ENCODE measurements around the gene TAB2. TPM values are rescaled to one million over a fixed set of nuclear protein-coding genes. Genes with fewer than 3 reads are reported as not detected.

The TAB2 gene
- polyA plus RNA-seq, 4 donors: 19.7 to 46.9 (median 21.9) TPM

DNA sequence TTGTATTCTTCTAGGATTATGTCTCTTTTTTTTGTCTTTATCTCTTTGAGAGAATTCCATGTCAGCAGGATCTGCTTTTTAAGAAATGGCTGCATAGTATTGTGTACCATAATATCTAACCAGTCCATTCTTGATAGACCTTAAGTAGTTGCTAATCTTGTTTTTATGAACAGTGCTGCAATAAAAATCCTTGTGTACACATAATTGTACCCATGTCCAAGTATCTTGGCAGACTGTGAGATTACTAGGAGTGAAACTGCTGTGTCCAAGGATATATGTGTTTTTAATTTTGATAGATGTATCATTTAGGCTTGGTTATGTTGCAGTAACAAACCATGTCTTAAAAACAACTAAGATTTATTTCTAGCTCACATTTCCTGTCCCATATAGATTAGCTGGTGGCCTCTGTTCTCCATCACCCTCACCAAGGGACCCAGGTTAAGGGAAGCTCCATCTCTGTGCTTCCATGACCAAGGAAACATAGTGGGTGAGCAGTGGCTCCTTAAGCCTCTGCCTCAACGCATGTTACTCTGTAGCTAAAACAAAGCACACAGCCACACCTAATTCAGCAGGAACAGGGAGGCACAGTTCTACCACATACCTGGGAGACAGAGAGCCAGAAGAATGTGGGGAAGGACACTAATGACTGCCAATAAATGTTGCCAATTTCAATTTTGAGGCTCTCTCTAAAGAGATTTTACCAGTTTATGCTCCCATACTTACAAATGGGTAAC is 70.4 kb downstream of the TAB2 start:
- WGBS, 3 donors: 29 to 53% (median 46%) methylated on average over 1 of the region's 1 CpG
- H3K4me1 ChIP-seq (ENCODE audit: control insufficient read depth in 3 of 3, insufficient read depth in 2 of 3, low read depth in 1 of 3, low read length in 2 of 3): peaks cover 0 to 9% (median 3%) of the 10 kb centered on the region in 3 donors
- DNase-seq: peak; percentile 58 to 84
- H3K36me3 ChIP-seq (ENCODE audit: control insufficient read depth in 3 of 3, insufficient read depth in 2 of 3, low read depth in 1 of 3, low read length in 3 of 3): peaks cover 0 to 10% (median 0%) of the 10 kb centered on the region in 3 donors
- peak; percentile 15 for FAIRE-seq
- no peaks in the 10 kb centered on the region for H3K9me3 ChIP-seq (ENCODE audit: control insufficient read depth in 2 of 2, insufficient read depth in 1 of 2, low read depth in 1 of 2, low read length in 1 of 2)
- peak overlapping the region in 2 of 3 donors; percentile 52 to 70 for H3K27ac ChIP-seq (ENCODE audit: low read depth in 1 of 3, low read length in 2 of 3)
- H3K27me3 ChIP-seq (ENCODE audit: control insufficient read depth in 3 of 3, insufficient read depth in 3 of 3, low read length in 3 of 3): no peaks in the 10 kb centered on the region
- no peak overlapping the region for H3K4me3 ChIP-seq (ENCODE audit: low read depth in 1 of 3, low read length in 3 of 3)

DNA sequence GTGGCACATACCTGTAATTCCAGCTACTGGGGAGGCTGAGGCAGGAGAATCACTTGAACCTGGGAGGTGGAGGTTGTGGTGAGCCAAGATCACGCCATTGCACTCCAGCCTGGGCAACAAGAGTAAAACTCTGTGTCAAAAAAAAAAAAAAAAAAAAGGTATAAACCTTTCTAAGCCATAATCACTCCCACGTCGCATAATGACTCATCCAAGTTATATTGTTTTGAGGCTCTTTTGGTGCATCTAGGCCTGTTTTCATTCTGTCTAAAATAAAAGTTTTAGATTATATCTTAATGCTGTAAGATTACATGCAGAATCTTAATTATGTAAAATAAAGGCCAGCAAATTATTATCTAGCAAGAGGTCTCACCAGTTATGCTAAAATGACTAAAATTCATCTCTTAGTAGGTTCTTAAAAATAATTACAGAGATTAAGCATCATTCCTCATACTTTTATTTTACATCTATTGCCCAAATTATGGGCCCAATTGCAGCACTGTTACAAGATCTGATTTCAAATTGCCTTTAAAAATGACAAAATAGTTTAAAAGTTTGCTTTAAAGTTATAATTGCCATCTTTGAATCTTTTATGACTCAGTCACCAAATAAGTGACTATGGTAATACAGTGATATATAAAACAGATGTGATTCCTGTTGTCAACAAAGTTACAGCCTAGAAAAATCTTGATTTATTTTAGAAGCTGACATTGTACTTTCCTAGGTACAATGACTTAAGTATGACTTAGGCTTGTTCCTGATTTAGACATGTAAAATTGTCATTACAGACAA is 72.2 kb downstream of the TAB2 start:
- Histone ChIP-seq H3K27me3 (ENCODE audit: control insufficient read depth in 3 of 3, insufficient read depth in 3 of 3, low read length in 3 of 3) (no peaks in the 10 kb centered on the region), H3K4me3 (ENCODE audit: low read depth in 1 of 3, low read length in 3 of 3) (no peak overlapping the region), H3K27ac (ENCODE audit: low read depth in 1 of 3, low read length in 2 of 3) (no peak overlapping the region), H3K9me3 (ENCODE audit: control insufficient read depth in 2 of 2, insufficient read depth in 1 of 2, low read depth in 1 of 2, low read length in 1 of 2) (no peaks in the 10 kb centered on the region), H3K36me3 (ENCODE audit: control insufficient read depth in 3 of 3, insufficient read depth in 2 of 3, low read depth in 1 of 3, low read length in 3 of 3) (peaks cover 0 to 6% (median 0%) of the 10 kb centered on the region in 3 donors), H3K4me1 (ENCODE audit: control insufficient read depth in 3 of 3, insufficient read depth in 2 of 3, low read depth in 1 of 3, low read length in 2 of 3) (peaks cover 0 to 9% (median 3%) of the 10 kb centered on the region in 3 donors)
- FAIRE-seq (peak; percentile 15), DNase-seq (no peak)
- WGBS, 3 donors: 70 to 89% (median 87%) methylated on average over 3 of the region's 3 CpGs

DNA sequence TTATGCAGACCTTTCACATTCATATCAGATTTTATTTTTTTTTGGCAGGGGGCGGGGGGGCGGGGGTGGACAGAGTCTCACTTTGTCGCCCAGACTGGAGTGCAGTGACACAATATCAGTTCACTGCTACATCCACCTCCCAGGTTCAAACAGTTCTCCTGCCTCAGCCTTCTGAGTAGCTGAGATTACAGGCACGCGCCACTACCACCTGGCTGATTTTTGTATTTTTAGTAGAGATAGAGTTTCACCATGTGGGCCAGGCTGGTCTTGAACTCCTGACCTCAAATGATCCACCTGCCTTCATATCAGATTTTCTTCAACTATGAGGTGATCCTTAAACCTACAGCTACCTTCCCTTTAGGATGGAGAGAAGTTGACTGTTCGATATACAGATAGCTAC is 74.6 kb downstream of the TAB2 start:
- no peak for FAIRE-seq
- H3K27ac ChIP-seq (ENCODE audit: low read depth in 1 of 3, low read length in 2 of 3): no peak overlapping the region
- 93 to 97% (median 97%) methylated on average over 6 of the region's 6 CpGs for WGBS, 3 donors

DNA sequence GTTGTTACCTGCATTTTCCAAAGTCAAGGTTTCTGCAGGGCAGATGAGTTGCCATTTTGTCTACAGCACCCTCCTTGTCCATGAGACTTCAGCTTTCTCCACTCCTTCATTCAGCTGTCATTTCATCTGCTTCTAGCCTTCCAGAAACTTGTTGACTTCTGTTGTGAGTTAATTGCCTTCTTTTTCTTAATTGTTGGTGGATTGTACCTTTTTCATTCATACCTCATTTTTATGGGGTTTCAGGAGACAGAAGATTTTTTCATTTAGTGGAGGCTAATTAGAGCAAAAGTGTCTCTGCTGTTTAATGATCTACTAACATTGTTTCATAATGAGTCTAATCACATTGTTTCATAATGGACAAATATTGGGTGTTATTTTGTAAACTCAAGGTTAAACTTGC is 75.0 kb downstream of the TAB2 start:
- FAIRE-seq (no peak), DNase-seq (no peak)
- Histone ChIP-seq H3K36me3 (ENCODE audit: control insufficient read depth in 3 of 3, insufficient read depth in 2 of 3, low read depth in 1 of 3, low read length in 3 of 3) (peaks cover 0 to 4% (median 0%) of the 10 kb centered on the region in 3 donors), H3K27me3 (ENCODE audit: control insufficient read depth in 3 of 3, insufficient read depth in 3 of 3, low read length in 3 of 3) (no peaks in the 10 kb centered on the region), H3K4me3 (ENCODE audit: low read depth in 1 of 3, low read length in 3 of 3) (no peak overlapping the region), H3K27ac (ENCODE audit: low read depth in 1 of 3, low read length in 2 of 3) (no peak overlapping the region), H3K9me3 (ENCODE audit: control insufficient read depth in 2 of 2, insufficient read depth in 1 of 2, low read depth in 1 of 2, low read length in 1 of 2) (no peaks in the 10 kb centered on the region), H3K4me1 (ENCODE audit: control insufficient read depth in 3 of 3, insufficient read depth in 2 of 3, low read depth in 1 of 3, low read length in 2 of 3) (peaks cover 0 to 5% (median 3%) of the 10 kb centered on the region in 3 donors)

More for the DNA sequence above, 74.6 kb downstream of the TAB2 start:
- no peak for DNase-seq
- Histone ChIP-seq H3K27me3 (ENCODE audit: control insufficient read depth in 3 of 3, insufficient read depth in 3 of 3, low read length in 3 of 3) (no peaks in the 10 kb centered on the region), H3K36me3 (ENCODE audit: control insufficient read depth in 3 of 3, insufficient read depth in 2 of 3, low read depth in 1 of 3, low read length in 3 of 3) (peaks cover 0 to 4% (median 0%) of the 10 kb centered on the region in 3 donors), H3K4me1 (ENCODE audit: control insufficient read depth in 3 of 3, insufficient read depth in 2 of 3, low read depth in 1 of 3, low read length in 2 of 3) (peaks cover 0 to 9% (median 3%) of the 10 kb centered on the region in 3 donors), H3K4me3 (ENCODE audit: low read depth in 1 of 3, low read length in 3 of 3) (no peak overlapping the region), H3K9me3 (ENCODE audit: control insufficient read depth in 2 of 2, insufficient read depth in 1 of 2, low read depth in 1 of 2, low read length in 1 of 2) (no peaks in the 10 kb centered on the region)

DNA sequence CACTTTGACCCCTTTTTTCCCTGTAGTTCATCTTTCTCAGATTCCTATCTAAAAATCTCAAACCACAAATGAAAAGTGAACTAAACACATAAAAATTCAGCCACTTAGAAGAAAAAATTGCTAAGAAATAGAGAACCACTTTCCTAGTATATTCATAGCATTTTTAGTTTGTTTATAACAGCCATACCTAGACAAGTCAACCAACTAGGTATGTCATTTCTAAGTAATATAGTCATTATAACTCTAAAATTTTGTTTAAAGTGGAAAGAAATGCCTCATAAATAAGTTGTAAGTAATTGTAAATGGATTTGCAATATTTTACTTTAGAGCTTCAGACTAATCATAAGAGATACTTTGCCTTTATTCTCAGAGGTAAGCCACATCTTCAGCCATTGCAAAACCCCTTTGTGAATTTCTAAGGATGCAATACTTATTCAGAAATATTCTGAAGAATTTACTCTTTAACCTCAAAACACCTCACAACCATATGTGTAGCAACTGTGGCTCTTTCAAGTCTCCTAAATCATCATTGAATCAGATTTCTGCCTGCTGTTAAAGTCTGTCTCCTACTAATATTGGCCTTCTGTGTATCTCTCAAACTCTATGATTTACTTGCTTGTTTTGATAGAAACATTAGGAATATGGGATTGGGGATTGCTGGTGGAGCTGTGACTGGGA is 75.6 kb downstream of the TAB2 start:
- H3K4me1 ChIP-seq (ENCODE audit: control insufficient read depth in 3 of 3, insufficient read depth in 2 of 3, low read depth in 1 of 3, low read length in 2 of 3): peaks cover 0 to 2% (median under 1%) of the 10 kb centered on the region in 3 donors
- H3K4me3 ChIP-seq (ENCODE audit: low read depth in 1 of 3, low read length in 3 of 3): no peak overlapping the region
- no peak overlapping the region for H3K27ac ChIP-seq (ENCODE audit: low read depth in 1 of 3, low read length in 2 of 3)
- FAIRE-seq (no peak), DNase-seq (no peak)
- H3K9me3 ChIP-seq (ENCODE audit: control insufficient read depth in 2 of 2, insufficient read depth in 1 of 2, low read depth in 1 of 2, low read length in 1 of 2): no peaks in the 10 kb centered on the region
- H3K36me3 ChIP-seq (ENCODE audit: control insufficient read depth in 3 of 3, insufficient read depth in 2 of 3, low read depth in 1 of 3, low read length in 3 of 3): peaks cover 0 to 4% (median 0%) of the 10 kb centered on the region in 3 donors
- H3K27me3 ChIP-seq (ENCODE audit: control insufficient read depth in 3 of 3, insufficient read depth in 3 of 3, low read length in 3 of 3): no peaks in the 10 kb centered on the region

DNA sequence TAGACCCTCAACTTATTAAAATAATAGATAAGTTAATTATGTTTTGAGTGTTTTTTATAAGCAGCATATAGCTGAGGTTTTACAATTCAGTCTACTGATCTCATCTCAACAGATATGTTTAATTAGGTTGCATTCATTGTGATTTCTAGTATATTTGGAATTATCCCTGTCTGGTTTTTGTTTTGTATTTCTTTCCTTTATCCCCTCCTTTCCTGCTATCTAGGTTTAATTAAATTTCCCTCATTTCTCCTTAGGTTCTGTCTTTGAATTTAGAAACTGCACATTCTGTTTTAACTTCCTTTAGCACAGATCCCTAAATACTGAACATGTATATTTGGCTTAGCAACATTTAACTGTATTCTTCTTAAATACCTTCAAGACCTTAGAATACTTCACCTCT is 77.7 kb downstream of the TAB2 start:
- Histone ChIP-seq H3K36me3 (ENCODE audit: control insufficient read depth in 3 of 3, insufficient read depth in 2 of 3, low read depth in 1 of 3, low read length in 3 of 3) (peaks cover under 1 to 7% (median 3%) of the 10 kb centered on the region in 3 donors), H3K27me3 (ENCODE audit: control insufficient read depth in 3 of 3, insufficient read depth in 3 of 3, low read length in 3 of 3) (no peaks in the 10 kb centered on the region), H3K4me3 (ENCODE audit: low read depth in 1 of 3, low read length in 3 of 3) (no peak overlapping the region), H3K9me3 (ENCODE audit: control insufficient read depth in 2 of 2, insufficient read depth in 1 of 2, low read depth in 1 of 2, low read length in 1 of 2) (no peaks in the 10 kb centered on the region), H3K4me1 (ENCODE audit: control insufficient read depth in 3 of 3, insufficient read depth in 2 of 3, low read depth in 1 of 3, low read length in 2 of 3) (no peaks in the 10 kb centered on the region), H3K27ac (ENCODE audit: low read depth in 1 of 3, low read length in 2 of 3) (no peak overlapping the region)
- FAIRE-seq (no peak), DNase-seq (no peak)

DNA sequence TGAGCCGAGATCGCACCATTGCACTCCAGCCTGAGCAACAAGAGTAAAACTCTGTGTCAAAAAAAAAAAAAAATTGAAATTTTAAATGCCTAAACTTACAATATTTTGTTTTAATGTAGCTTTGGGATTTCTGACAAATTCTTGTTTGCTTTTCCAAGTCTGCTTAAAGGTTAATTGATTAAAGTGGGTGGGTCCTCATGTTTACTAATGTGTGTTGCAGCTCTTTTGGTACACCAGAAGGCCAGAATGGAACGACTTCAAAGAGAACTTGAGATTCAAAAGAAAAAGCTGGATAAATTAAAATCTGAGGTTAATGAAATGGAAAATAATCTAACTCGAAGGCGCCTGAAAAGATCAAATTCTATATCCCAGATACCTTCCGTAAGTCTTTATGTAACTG is 79.9 kb downstream of the TAB2 start:
- H3K36me3 ChIP-seq (ENCODE audit: control insufficient read depth in 3 of 3, insufficient read depth in 2 of 3, low read depth in 1 of 3, low read length in 3 of 3): peaks cover 4 to 5% (median 4%) of the 10 kb centered on the region in 3 donors
- no peaks in the 10 kb centered on the region for H3K9me3 ChIP-seq (ENCODE audit: control insufficient read depth in 2 of 2, insufficient read depth in 1 of 2, low read depth in 1 of 2, low read length in 1 of 2)
- H3K27me3 ChIP-seq (ENCODE audit: control insufficient read depth in 3 of 3, insufficient read depth in 3 of 3, low read length in 3 of 3): no peaks in the 10 kb centered on the region
- WGBS, 3 donors: 90 to 94% (median 90%) methylated on average over 6 of the region's 6 CpGs
- H3K4me1 ChIP-seq (ENCODE audit: control insufficient read depth in 3 of 3, insufficient read depth in 2 of 3, low read depth in 1 of 3, low read length in 2 of 3): no peaks in the 10 kb centered on the region
- DNase-seq (no peak), FAIRE-seq (no peak)
- no peak overlapping the region for H3K27ac ChIP-seq (ENCODE audit: low read depth in 1 of 3, low read length in 2 of 3)
- no peak overlapping the region for H3K4me3 ChIP-seq (ENCODE audit: low read depth in 1 of 3, low read length in 3 of 3)

DNA sequence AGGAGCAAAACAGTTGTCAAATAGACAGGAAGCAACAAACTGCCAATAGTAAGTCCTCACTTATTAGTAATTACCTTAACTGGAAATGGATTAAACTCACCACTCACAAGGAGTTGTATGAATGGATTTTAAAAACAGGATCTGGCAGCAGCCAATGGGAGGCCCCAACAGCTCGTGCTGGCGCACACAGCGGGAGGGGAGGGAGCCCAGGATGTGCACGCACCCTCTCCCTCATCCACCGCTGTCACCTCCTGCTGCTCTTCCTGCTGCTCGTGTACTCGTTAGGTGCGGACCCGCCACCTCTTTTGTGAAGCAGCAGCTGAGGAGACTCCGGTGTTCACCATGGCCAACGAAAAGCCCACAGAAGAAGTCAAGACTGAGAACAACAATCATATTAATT is 82.5 kb downstream of the TAB2 start, which contains the start of gene SUMO4:
TSS of gene SUMO4 (plus strand) at position 213 of the 400 bp plus-strand sequence. CDS start at position 343, 130 bp downstream.
- Histone ChIP-seq H3K36me3 (ENCODE audit: control insufficient read depth in 3 of 3, insufficient read depth in 2 of 3, low read depth in 1 of 3, low read length in 3 of 3) (peaks cover 4 to 7% (median 6%) of the 10 kb centered on the region in 3 donors), H3K9me3 (ENCODE audit: control insufficient read depth in 2 of 2, insufficient read depth in 1 of 2, low read depth in 1 of 2, low read length in 1 of 2) (no peaks in the 10 kb centered on the region), H3K27me3 (ENCODE audit: control insufficient read depth in 3 of 3, insufficient read depth in 3 of 3, low read length in 3 of 3) (no peaks in the 10 kb centered on the region), H3K27ac (ENCODE audit: low read depth in 1 of 3, low read length in 2 of 3) (no peak within 1 kb of the TSS), H3K4me1 (ENCODE audit: control insufficient read depth in 3 of 3, insufficient read depth in 2 of 3, low read depth in 1 of 3, low read length in 2 of 3) (no peaks in the 10 kb centered on the region), H3K4me3 (ENCODE audit: low read depth in 1 of 3, low read length in 3 of 3) (no peak within 1 kb of the TSS)
- no peak for DNase-seq
- FAIRE-seq: no peak
- 96 to 99% (median 97%) methylated on average over 11 of the region's 11 CpGs for WGBS, 3 donors
